ENCODE results near the gene DIPK1B. TPM values are rescaled to one million over a fixed set of nuclear protein-coding genes. Genes with fewer than 3 reads are reported as not detected.

Gene DIPK1B
- polyA plus RNA-seq, 1 of the 3 experiments (the other 2 are of a cell fraction) = 24.5 TPM

- no peak within 1 kb of the TSS for H3K27ac ChIP-seq (ENCODE audit: low read depth in 2 of 2, low read length in 1 of 2)
- no peaks in the 10 kb centered on the region for H3K36me3 ChIP-seq (replicated peaks in 1 of 2; ENCODE audit: control insufficient read depth in 1 of 2, insufficient read depth in 2 of 2, low read length in 1 of 2)
- H3K9ac ChIP-seq = no peak within 1 kb of the TSS
- peaks cover 0 to 21% of the 10 kb centered on the region in 2 experiments; a peak in 1 of 4 replicates for H3K4me1 ChIP-seq (ENCODE audit: control insufficient read depth in 1 of 2, insufficient read depth in 2 of 2, low read depth in 1 of 2, low read length in 1 of 2)
- WGBS (ENCODE audit: low lambda C conversion rate) = 82% methylated on average over 28 of the region's 38 CpGs
- H3K27me3 ChIP-seq (ENCODE audit: insufficient read depth) = no peaks in the 10 kb centered on the region
- H3K9me2 ChIP-seq = no peaks in the 10 kb centered on the region
- no peak within 1 kb of the TSS for H2AFZ ChIP-seq (ENCODE audit: low read depth)
- CTCF ChIA-PET = interaction anchor here (2.2 to 5.0 kb wide), 2 partner anchors 10 to 31 kb away, joined by 10 to 35 read pairs; no protein-coding TSS in a partner anchor
- H3K4me3 ChIP-seq (ENCODE audit: low read depth in 2 of 2, low read length in 1 of 2) = no peak within 1 kb of the TSS
- POLR2A ChIA-PET = no interaction called here
- no peaks in the 10 kb centered on the region for H3K79me2 ChIP-seq (ENCODE audit: insufficient read depth)
- no peak within 1 kb of the TSS for H3K4me2 ChIP-seq
- no peaks in the 10 kb centered on the region for H3K9me3 ChIP-seq
- H4K20me1 ChIP-seq (ENCODE audit: insufficient read depth) = no peaks in the 10 kb centered on the region
- H3F3A ChIP-seq (replicated peaks; ENCODE audit: insufficient read depth) = no peaks in the 10 kb centered on the region
- TF ChIP-seq SMC3 (IDR thresholded peaks at IDR 0.05; ENCODE audit: low read depth, low read length) (no peak), YY1 (IDR thresholded peaks at IDR 0.05; ENCODE audit: low read depth) (no peak), RFX5 (IDR thresholded peaks at IDR 0.05; ENCODE audit: low read length) (no peak), FOXJ3 (CRISPR knock-in tag; IDR thresholded peaks at IDR 0.05) (no peak), ZBTB33 (IDR thresholded peaks at IDR 0.05; ENCODE audit: borderline replicate concordance, low read depth) (no peak), TAF1 (IDR thresholded peaks at IDR 0.05; ENCODE audit: borderline replicate concordance, low read depth, low read length) (no peak), CTCF (IDR thresholded peaks at IDR 0.05) (no peak), MAX (IDR thresholded peaks at IDR 0.05; ENCODE audit: low read depth) (no peak), USF2 (IDR thresholded peaks at IDR 0.05; ENCODE audit: borderline replicate concordance, low read depth, low read length) (no peak), RAD21 (IDR thresholded peaks at IDR 0.05; ENCODE audit: low read length) (no peak), FOSL2 (IDR thresholded peaks at IDR 0.05; ENCODE audit: borderline replicate concordance, low read depth) (no peak), EZH2phosphoT487 (IDR thresholded peaks at IDR 0.05; ENCODE audit: borderline replicate concordance, low read depth) (no peak), REST (IDR thresholded peaks at IDR 0.05; ENCODE audit: low read depth, low read length) (no peak), FOXM1 (IDR thresholded peaks at IDR 0.05; ENCODE audit: low read depth) (no peak)
- no peak for DNase-seq
These were observed 49.5 kb upstream of the DIPK1B start, which contains the start of gene EGFL7 for GRCh38 chr9:136662656-136663581. TSS of gene EGFL7 (plus strand) at chr9:136662916. CDS start at chr9:136668283, 5,367 bp downstream.

Measured in SK-N-SH (cell line).